Neuronal stem cell (in vitro differentiated cells): ENCODE measurements around the gene TWNK.

Experiments used
- DNase-seq: peaks from one replicate; pipeline ENCODE4 v3.0.0-alpha.2; 2013; ENCODE audit warnings: low spot score
- H2AFZ ChIP-seq: one replicate; pipeline ENCODE4 v1.6.1; 2013; ENCODE audit warnings: mild to moderate bottlenecking, low read length, inconsistent platforms
- H2AK5ac ChIP-seq: 2 replicates; pipeline ENCODE4 v1.6.1; 2013; ENCODE audit warnings: low read depth, mild to moderate bottlenecking, inconsistent platforms, low read length, moderate library complexity, mixed read lengths
- H2BK120ac ChIP-seq: 2 replicates; pipeline ENCODE4 v1.6.1; 2013; ENCODE audit warnings: low read depth, mild to moderate bottlenecking, inconsistent platforms, low read length, moderate library complexity, mixed read lengths
- H2BK12ac ChIP-seq: one replicate; pipeline ENCODE4 v1.6.1; 2013; ENCODE audit warnings: low read length, inconsistent platforms
- H2BK15ac ChIP-seq: 2 replicates; pipeline ENCODE4 v1.6.1; 2013; ENCODE audit warnings: mild to moderate bottlenecking, low read length, inconsistent platforms, mixed read lengths
- H2BK5ac ChIP-seq: one replicate; pipeline ENCODE4 v1.6.1; 2013; ENCODE audit warnings: inconsistent platforms, mild to moderate bottlenecking, low read length, moderate library complexity
- H3K14ac ChIP-seq: one replicate; pipeline ENCODE4 v1.6.1; 2013; ENCODE audit warnings: low read length, inconsistent platforms
- H3K18ac ChIP-seq: 2 replicates; pipeline ENCODE4 v1.6.1; 2013; ENCODE audit warnings: low read length, inconsistent platforms
- H3K23ac ChIP-seq: 2 replicates; pipeline ENCODE4 v1.6.1; 2013; ENCODE audit warnings: low read depth, mild to moderate bottlenecking, mixed read lengths, low read length, inconsistent platforms; ENCODE audit not compliant: poor library complexity
- H3K27ac ChIP-seq: replicated peaks from 3 replicates; pipeline ENCODE4 v1.5.1; 2013; ENCODE audit warnings: low read length, inconsistent platforms
- H3K27me3 ChIP-seq, 3 experiments: 2 replicates each; pipeline ENCODE4 v1.6.1; 2013; ENCODE audit warnings: low read length in 3 of 3, mild to moderate bottlenecking in 2 of 3, inconsistent platforms in 1 of 3, low read depth in 1 of 3, mixed read lengths in 1 of 3, moderate library complexity in 1 of 3; ENCODE audit not compliant: control insufficient read depth in 3 of 3, insufficient read depth in 3 of 3
- H3K36me3 ChIP-seq, 2 donors: replicated peaks in 1 of 2; 2 replicates each; pipeline ENCODE4 v1.6.1; 2013; ENCODE audit warnings: low read length in 2 of 2; ENCODE audit not compliant: control insufficient read depth in 2 of 2, insufficient read depth in 2 of 2
- H3K4ac ChIP-seq: 2 replicates; pipeline ENCODE4 v1.6.1; 2013; ENCODE audit warnings: inconsistent platforms, mild to moderate bottlenecking, low read length, moderate library complexity
- H3K4me1 ChIP-seq, 2 donors: 1 replicate in 1 of 2; 2 replicates in 1 of 2; pipeline ENCODE4 v1.6.1; 2013; ENCODE audit warnings: low read length in 2 of 2, low read depth in 1 of 2; ENCODE audit not compliant: control insufficient read depth in 2 of 2, insufficient read depth in 1 of 2
- H3K4me2 ChIP-seq: one replicate; pipeline ENCODE4 v1.6.1; 2013; ENCODE audit warnings: mild to moderate bottlenecking, low read length, inconsistent platforms; ENCODE audit not compliant: insufficient read depth, poor library complexity, severe bottlenecking
- H3K4me3 ChIP-seq, 2 donors: 2 replicates each; pipeline ENCODE4 v1.5.1; 2013; ENCODE audit warnings: low read length in 2 of 2, mild to moderate bottlenecking in 2 of 2, inconsistent platforms in 1 of 2, moderate library complexity in 1 of 2
- H3K79me1 ChIP-seq: one replicate; pipeline ENCODE4 v1.6.1; 2013; ENCODE audit warnings: low read depth, mild to moderate bottlenecking, inconsistent platforms, low read length, moderate library complexity
- H3K9ac ChIP-seq: one replicate; pipeline ENCODE4 v1.6.1; 2013; ENCODE audit warnings: mild to moderate bottlenecking, low read depth, low read length, inconsistent platforms; ENCODE audit not compliant: poor library complexity
- H3K9me3 ChIP-seq, 2 donors: replicated peaks in 1 of 2; 2 replicates each; pipeline versions ENCODE3 to v1.6.1; 2013; ENCODE audit warnings: low read length in 2 of 2, mild to moderate bottlenecking in 2 of 2, inconsistent platforms in 1 of 2, low read depth in 1 of 2, mixed read lengths in 1 of 2, moderate library complexity in 1 of 2; ENCODE audit not compliant: control insufficient read depth in 2 of 2, insufficient read depth in 1 of 2
- H4K8ac ChIP-seq: one replicate; pipeline ENCODE4 v1.6.1; 2013; ENCODE audit warnings: low read depth, mild to moderate bottlenecking, inconsistent platforms, low read length, moderate library complexity
- H4K91ac ChIP-seq: one replicate; pipeline ENCODE4 v1.6.1; 2013; ENCODE audit warnings: low read length, low read depth, mild to moderate bottlenecking, inconsistent platforms; ENCODE audit not compliant: poor library complexity
- WGBS, 2 donors: extraction: QIAGEN DNeasy Blood & Tissue Kit; methylation state at CpG; one replicate each; pipeline ENCODE4 v1.1.7; 2013; ENCODE audit warnings: missing lambda C conversion rate in 2 of 2, mixed read lengths in 1 of 2; ENCODE audit not compliant: insufficient read length in 2 of 2, insufficient replicate concordance in 1 of 2; ENCODE audit errors: extremely low coverage in 2 of 2; 5-methylcytosine and 5-hydroxymethylcytosine counted together

TWNK gene

GRCh38 chr10:101000127-101000914 lies 13.0 kb downstream of the TWNK start:
- H3K23ac ChIP-seq = peak overlapping the region; percentile 35
- peak overlapping the region; percentile 97 for H3K4me2 ChIP-seq
- H2AFZ ChIP-seq = peak overlapping the region; percentile 80
- peaks cover 26% of the 10 kb centered on the region for H3K79me1 ChIP-seq
- H2BK12ac ChIP-seq = no peak overlapping the region
- H4K8ac ChIP-seq = peak overlapping the region; percentile 25
- peak overlapping the region; percentile 94 for H3K27ac ChIP-seq
- H4K91ac ChIP-seq = peak overlapping the region; percentile 22
- peaks cover 26 to 38% of the 10 kb centered on the region in 2 donors for H3K36me3 ChIP-seq
- H3K27me3 ChIP-seq = no peaks in the 10 kb centered on the region
- H2AK5ac ChIP-seq = peak overlapping the region; percentile 100
- peak overlapping the region; percentile 88 for H2BK15ac ChIP-seq
- H3K4me3 ChIP-seq = peak overlapping the region; percentile 87 to 99
- peaks cover 23 to 25% of the 10 kb centered on the region in 2 donors for H3K4me1 ChIP-seq
- H2BK5ac ChIP-seq = peak overlapping the region; percentile 99
- H3K18ac ChIP-seq = peak overlapping the region; percentile 98
- peak overlapping the region; percentile 95 for H3K14ac ChIP-seq
- DNase-seq = no peak
- peak overlapping the region; percentile 17 for H3K4ac ChIP-seq
- peak overlapping the region; percentile 95 for H3K9ac ChIP-seq
- WGBS, 2 donors = no CpG with 5 or more reads among the region's 19 CpGs
- no peaks in the 10 kb centered on the region for H3K9me3 ChIP-seq
- H2BK120ac ChIP-seq = peak overlapping the region; percentile 35

GRCh38 chr10:101000915-101001658 lies 13.7 kb downstream of the TWNK start:
- peaks cover 23 to 25% of the 10 kb centered on the region in 2 donors for H3K4me1 ChIP-seq
- no peak overlapping the region for H2BK12ac ChIP-seq
- peak overlapping the region; percentile 97 for H3K4me2 ChIP-seq
- H3K27me3 ChIP-seq = no peaks in the 10 kb centered on the region
- H4K91ac ChIP-seq = peak overlapping the region; percentile 22
- peak overlapping the region; percentile 35 for H2BK120ac ChIP-seq
- no peak overlapping the region for H4K8ac ChIP-seq
- peaks cover 28% of the 10 kb centered on the region for H3K79me1 ChIP-seq
- H2AFZ ChIP-seq = no peak overlapping the region
- no peak overlapping the region for H3K27ac ChIP-seq
- H3K9me3 ChIP-seq = no peaks in the 10 kb centered on the region
- peak overlapping the region; percentile 89 for H3K18ac ChIP-seq
- peaks cover 33 to 45% of the 10 kb centered on the region in 2 donors for H3K36me3 ChIP-seq
- peak overlapping the region; percentile 95 for H3K9ac ChIP-seq
- no peak for DNase-seq
- peak overlapping the region; percentile 99 for H2BK5ac ChIP-seq
- WGBS, 2 donors = no CpG with 5 or more reads among the region's 12 CpGs
- H3K4me3 ChIP-seq = peak overlapping the region; percentile 87 to 99
- H3K14ac ChIP-seq = peak overlapping the region; percentile 95
- peak overlapping the region; percentile 100 for H2AK5ac ChIP-seq
- H3K4ac ChIP-seq = peak overlapping the region; percentile 17
- H3K23ac ChIP-seq = peak overlapping the region; percentile 35
- H2BK15ac ChIP-seq = peak overlapping the region; percentile 88

GRCh38 chr10:101001659-101002035 lies 14.3 kb downstream of the TWNK start:
- Histone ChIP-seq H3K18ac (peak overlapping the region; percentile 50), H3K27ac (no peak overlapping the region), H3K4me2 (no peak overlapping the region), H4K91ac (no peak overlapping the region), H2BK15ac (no peak overlapping the region), H3K27me3 (no peaks in the 10 kb centered on the region), H3K4me1 (peaks cover 20 to 25% of the 10 kb centered on the region in 2 donors), H3K9ac (no peak overlapping the region), H2BK120ac (no peak overlapping the region), H3K79me1 (peaks cover 28% of the 10 kb centered on the region), H3K4ac (no peak overlapping the region), H2AK5ac (no peak overlapping the region), H2AFZ (no peak overlapping the region), H3K14ac (no peak overlapping the region), H3K23ac (no peak overlapping the region), H2BK5ac (no peak overlapping the region), H3K4me3 (peak overlapping the region in 1 of 2 donors; percentile 99), H2BK12ac (no peak overlapping the region), H3K9me3 (no peaks in the 10 kb centered on the region), H3K36me3 (peaks cover 37 to 51% of the 10 kb centered on the region in 2 donors), H4K8ac (no peak overlapping the region)
- DNase-seq = no peak
- WGBS, 2 donors = no CpG with 5 or more reads among the region's 5 CpGs

GRCh38 chr10:101002456-101002855 lies 15.1 kb downstream of the TWNK start:
- H3K23ac ChIP-seq = no peak overlapping the region
- no peak overlapping the region for H3K4ac ChIP-seq
- no peaks in the 10 kb centered on the region for H3K9me3 ChIP-seq
- no peak overlapping the region for H3K4me2 ChIP-seq
- H2AFZ ChIP-seq = no peak overlapping the region
- H3K14ac ChIP-seq = no peak overlapping the region
- peaks cover 40 to 59% of the 10 kb centered on the region in 2 donors for H3K36me3 ChIP-seq
- peaks cover 20 to 25% of the 10 kb centered on the region in 2 donors for H3K4me1 ChIP-seq
- H3K27ac ChIP-seq = no peak overlapping the region
- no peak overlapping the region for H2BK15ac ChIP-seq
- H3K79me1 ChIP-seq = peaks cover 28% of the 10 kb centered on the region
- H3K18ac ChIP-seq = peak overlapping the region; percentile 32
- no peak overlapping the region for H3K4me3 ChIP-seq
- H2BK120ac ChIP-seq = no peak overlapping the region
- no peak for DNase-seq
- H4K91ac ChIP-seq = no peak overlapping the region
- H3K9ac ChIP-seq = peak overlapping the region; percentile 25
- H3K27me3 ChIP-seq = no peaks in the 10 kb centered on the region
- no peak overlapping the region for H4K8ac ChIP-seq
- H2AK5ac ChIP-seq = no peak overlapping the region
- no peak overlapping the region for H2BK12ac ChIP-seq
- no CpG with 5 or more reads among the region's 11 CpGs for WGBS, 2 donors
- H2BK5ac ChIP-seq = no peak overlapping the region
